IgD-negative memory B cell (primary cell): ENCODE data around the gene VPS72. TPM values are rescaled to one million over a fixed set of nuclear protein-coding genes. Genes with fewer than 3 reads are reported as not detected.
A peak's percentile ranks its signal among the peaks of the same experiment; 100 is the strongest.

Source experiments
- H3K27ac Mint-ChIP-seq, 3 donors: one replicate each; pipeline ENCODE4 v1.8.0; 2020 to 2022; ENCODE audit warnings: mild to moderate bottlenecking in 3 of 3, mixed read lengths in 3 of 3, moderate library complexity in 1 of 3
- H3K27me3 Mint-ChIP-seq: one replicate; pipeline ENCODE4 v1.8.0; 2021; ENCODE audit warnings: mixed read lengths
- H3K36me3 Mint-ChIP-seq: one replicate; pipeline ENCODE4 v1.8.0; 2020; ENCODE audit warnings: mild to moderate bottlenecking, mixed read lengths
- H3K4me1 Mint-ChIP-seq, 3 donors: one replicate each; pipeline ENCODE4 v1.8.0; 2020 to 2022; ENCODE audit warnings: mixed read lengths in 3 of 3, mild to moderate bottlenecking in 1 of 3
- H3K4me3 Mint-ChIP-seq, 4 donors: one replicate each; pipeline ENCODE4 v1.8.0; 2020 to 2022; ENCODE audit warnings: mild to moderate bottlenecking in 4 of 4, mixed read lengths in 4 of 4, moderate library complexity in 3 of 4
- H3K9me3 Mint-ChIP-seq, 3 donors: one replicate each; pipeline ENCODE4 v1.8.0; 2020 to 2021; ENCODE audit warnings: mixed read lengths in 3 of 3, mild to moderate bottlenecking in 1 of 3
- polyA plus RNA-seq: library from polyadenylated mRNA; unstranded; fragments of 300-500 nt; fragmentation: Illumina TruSeq; gene quantifications from one replicate; pipeline ENCODE4 v1.2.3, GENCODE V29; 2021

The VPS72 gene
- polyA plus RNA-seq, 1 donor from 2014 or later = 81.0 TPM

- H3K9me3 Mint-ChIP-seq = peaks cover 0 to 2% (median 0%) of the 10 kb centered on the region in 3 donors
- peaks cover 1% of the 10 kb centered on the region for H3K27me3 Mint-ChIP-seq
- H3K36me3 Mint-ChIP-seq = peaks cover 11% of the 10 kb centered on the region
- peak within 1 kb of the TSS; percentile 95 to 99 (median 96) for H3K4me3 Mint-ChIP-seq
- peaks cover 21 to 27% (median 24%) of the 10 kb centered on the region in 3 donors for H3K4me1 Mint-ChIP-seq
- H3K27ac Mint-ChIP-seq = peak within 1 kb of the TSS; percentile 97 to 100 (median 98)
Observed at GRCh38 chr1:151165738-151166504, 24.1 kb downstream of the VPS72 start, which contains the start of the genes LYSMD1 and SCNM1. TSS of gene LYSMD1 (minus strand) at chr1:151165902. CDS start at chr1:151165258, 644 bp downstream. TSS of gene SCNM1 (plus strand) at chr1:151166144. CDS start at chr1:151166153, 9 bp downstream.

GRCh38 chr1:151165281-151165737 is 24.7 kb downstream of the VPS72 start:
- Mint-ChIP-seq H3K9me3 (peaks cover 0 to 2% (median 0%) of the 10 kb centered on the region in 3 donors), H3K36me3 (peaks cover 11% of the 10 kb centered on the region), H3K27me3 (peaks cover 1% of the 10 kb centered on the region), H3K4me1 (peaks cover 21 to 27% (median 24%) of the 10 kb centered on the region in 3 donors), H3K4me3 (peak overlapping the region; percentile 95 to 99 (median 96)), H3K27ac (peak overlapping the region; percentile 97 to 100 (median 98))

- peaks cover 21 to 29% (median 25%) of the 10 kb centered on the region in 3 donors for H3K4me1 Mint-ChIP-seq
- H3K27ac Mint-ChIP-seq = peak overlapping the region in 2 of 3 donors; percentile 59
- peak overlapping the region; percentile 13 to 99 (median 96) for H3K4me3 Mint-ChIP-seq
- peaks cover 1% of the 10 kb centered on the region for H3K27me3 Mint-ChIP-seq
- peaks cover 11% of the 10 kb centered on the region for H3K36me3 Mint-ChIP-seq
- peaks cover 0 to 2% (median 0%) of the 10 kb centered on the region in 3 donors for H3K9me3 Mint-ChIP-seq
Observed at GRCh38 chr1:151164732-151165280, 25.2 kb downstream of the VPS72 start.

- Mint-ChIP-seq H3K9me3 (no peaks in the 10 kb centered on the region), H3K27ac (peak overlapping the region in 2 of 3 donors; percentile 72 to 78), H3K4me3 (peak overlapping the region in 2 of 4 donors; percentile 49 to 86), H3K4me1 (peaks cover 34 to 38% (median 36%) of the 10 kb centered on the region in 3 donors), H3K36me3 (peaks cover 13% of the 10 kb centered on the region), H3K27me3 (no peaks in the 10 kb centered on the region)
Observed at GRCh38 chr1:151159373-151159772, 30.6 kb downstream of the VPS72 start.

GRCh38 chr1:151158751-151159251 is 31.2 kb downstream of the VPS72 start:
- peak overlapping the region in 1 of 3 donors; percentile 82 for H3K27ac Mint-ChIP-seq
- H3K4me1 Mint-ChIP-seq = peaks cover 34 to 38% (median 36%) of the 10 kb centered on the region in 3 donors
- peak overlapping the region in 3 of 4 donors; percentile 86 to 94 (median 93) for H3K4me3 Mint-ChIP-seq
- H3K27me3 Mint-ChIP-seq = no peaks in the 10 kb centered on the region
- H3K36me3 Mint-ChIP-seq = peaks cover 13% of the 10 kb centered on the region
- H3K9me3 Mint-ChIP-seq = no peaks in the 10 kb centered on the region

GRCh38 chr1:151158326-151158725 is 31.7 kb downstream of the VPS72 start:
- Mint-ChIP-seq H3K4me3 (peak overlapping the region; percentile 86 to 94 (median 93)), H3K27ac (peak overlapping the region in 2 of 3 donors; percentile 59 to 82), H3K27me3 (no peaks in the 10 kb centered on the region), H3K36me3 (peaks cover 13% of the 10 kb centered on the region), H3K9me3 (no peaks in the 10 kb centered on the region), H3K4me1 (peaks cover 34 to 38% (median 36%) of the 10 kb centered on the region in 3 donors)

GRCh38 chr1:151157067-151157531 is 32.9 kb downstream of the VPS72 start:
- Mint-ChIP-seq H3K27me3 (no peaks in the 10 kb centered on the region), H3K4me3 (peak overlapping the region; percentile 86 to 94 (median 93)), H3K27ac (peak overlapping the region; percentile 74 to 83 (median 79)), H3K36me3 (peaks cover 11% of the 10 kb centered on the region), H3K4me1 (peaks cover 31 to 36% (median 31%) of the 10 kb centered on the region in 3 donors), H3K9me3 (no peaks in the 10 kb centered on the region)

GRCh38 chr1:151156515-151156819 is 33.5 kb downstream of the VPS72 start, which contains the start of gene TNFAIP8L2:
TSS of gene TNFAIP8L2 (plus strand) at chr1:151156649. CDS start at chr1:151158698, 2,049 bp downstream.
- H3K9me3 Mint-ChIP-seq = no peaks in the 10 kb centered on the region
- H3K4me1 Mint-ChIP-seq = peaks cover 26 to 31% (median 31%) of the 10 kb centered on the region in 3 donors
- H3K4me3 Mint-ChIP-seq = peak within 1 kb of the TSS; percentile 86 to 94 (median 93)

GRCh38 chr1:151147665-151148064 is 42.3 kb downstream of the VPS72 start:
- Mint-ChIP-seq H3K4me1 (peaks cover 0 to 10% (median 10%) of the 10 kb centered on the region in 3 donors), H3K36me3 (no peaks in the 10 kb centered on the region), H3K27me3 (peaks cover 4% of the 10 kb centered on the region), H3K4me3 (peak overlapping the region in 2 of 4 donors; percentile 84 to 97), H3K9me3 (no peaks in the 10 kb centered on the region), H3K27ac (no peak overlapping the region)

More at GRCh38 chr1:151156515-151156819, 33.5 kb downstream of the VPS72 start, which contains the start of gene TNFAIP8L2:
- H3K27ac Mint-ChIP-seq = peak within 1 kb of the TSS; percentile 79 to 83 (median 80)
- H3K36me3 Mint-ChIP-seq = peaks cover 8% of the 10 kb centered on the region
- no peaks in the 10 kb centered on the region for H3K27me3 Mint-ChIP-seq

GRCh38 chr1:151147132-151147503 is 42.9 kb downstream of the VPS72 start:
- H3K36me3 Mint-ChIP-seq = no peaks in the 10 kb centered on the region
- peaks cover 4% of the 10 kb centered on the region for H3K27me3 Mint-ChIP-seq
- H3K4me1 Mint-ChIP-seq = peaks cover 0 to 10% (median 10%) of the 10 kb centered on the region in 3 donors
- H3K9me3 Mint-ChIP-seq = no peaks in the 10 kb centered on the region
- peak overlapping the region; percentile 84 to 97 (median 93) for H3K4me3 Mint-ChIP-seq
- H3K27ac Mint-ChIP-seq = no peak overlapping the region

- H3K27ac Mint-ChIP-seq = peak within 1 kb of the TSS in 1 of 3 donors; percentile 69
Observed at GRCh38 chr1:151146412-151147131, 43.4 kb downstream of the VPS72 start, which contains the start of gene SEMA6C. TSS of gene SEMA6C (minus strand) at chr1:151146631. CDS start at chr1:151142621, 4,010 bp downstream.

GRCh38 chr1:151146072-151146411 is 44.0 kb downstream of the VPS72 start:
- H3K4me1 Mint-ChIP-seq = peaks cover 0 to 10% (median 10%) of the 10 kb centered on the region in 3 donors
- H3K36me3 Mint-ChIP-seq = no peaks in the 10 kb centered on the region
- peaks cover 4% of the 10 kb centered on the region for H3K27me3 Mint-ChIP-seq
- peak overlapping the region; percentile 84 to 97 (median 93) for H3K4me3 Mint-ChIP-seq
- H3K27ac Mint-ChIP-seq = peak overlapping the region in 1 of 3 donors; percentile 69
- H3K9me3 Mint-ChIP-seq = no peaks in the 10 kb centered on the region

More at GRCh38 chr1:151146412-151147131, 43.4 kb downstream of the VPS72 start, which contains the start of gene SEMA6C:
- peak within 1 kb of the TSS; percentile 84 to 97 (median 93) for H3K4me3 Mint-ChIP-seq
- no peaks in the 10 kb centered on the region for H3K36me3 Mint-ChIP-seq
- H3K27me3 Mint-ChIP-seq = peaks cover 4% of the 10 kb centered on the region
- H3K4me1 Mint-ChIP-seq = peaks cover 0 to 10% (median 10%) of the 10 kb centered on the region in 3 donors
- no peaks in the 10 kb centered on the region for H3K9me3 Mint-ChIP-seq

- H3K36me3 Mint-ChIP-seq = no peaks in the 10 kb centered on the region
- H3K27me3 Mint-ChIP-seq = peaks cover 4% of the 10 kb centered on the region
- no peak overlapping the region for H3K27ac Mint-ChIP-seq
- no peaks in the 10 kb centered on the region for H3K9me3 Mint-ChIP-seq
- peaks cover 0 to 10% (median 10%) of the 10 kb centered on the region in 3 donors for H3K4me1 Mint-ChIP-seq
- H3K4me3 Mint-ChIP-seq = peak overlapping the region; percentile 84 to 97 (median 93)
Observed at GRCh38 chr1:151145304-151146071, 44.5 kb downstream of the VPS72 start.
